ENCODE results near the gene S100A7.

Gene S100A7

DNA sequence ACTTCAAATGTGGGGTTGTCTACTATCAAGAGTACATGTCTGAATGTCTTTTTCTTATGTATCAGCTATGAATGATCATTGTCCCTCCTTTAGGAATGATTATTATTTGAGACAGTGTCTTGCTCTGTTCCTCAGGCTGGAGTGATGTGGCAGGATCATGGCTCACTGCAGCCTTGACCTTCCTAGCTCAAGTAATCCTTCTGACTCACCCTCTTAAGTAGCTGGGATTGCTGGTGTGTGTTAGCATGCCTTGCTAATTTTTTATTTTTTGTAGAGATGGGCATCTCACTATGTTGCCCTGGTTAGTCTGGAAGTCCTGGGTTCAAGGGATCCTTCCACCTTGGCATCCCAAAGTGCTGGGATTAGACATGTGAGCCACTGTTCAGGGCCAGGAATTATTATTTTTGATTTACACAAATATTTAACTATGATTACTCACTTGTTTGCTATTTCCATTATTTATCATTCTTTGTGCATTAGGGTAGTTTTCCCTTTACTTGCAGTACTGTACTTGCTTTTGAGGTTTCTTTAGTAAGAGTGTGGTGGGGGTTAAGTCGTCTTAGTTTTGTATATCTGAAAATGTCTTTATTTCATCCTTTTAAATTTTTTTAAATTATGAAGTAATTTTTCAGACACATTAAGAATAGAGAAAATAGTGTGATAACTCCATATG, 12.8 kb downstream of the S100A7 start:
- TF ChIP-seq L3MBTL2 (conservative IDR thresholded peaks at IDR 0.05) (no peak), FOXA1 (IDR thresholded peaks at IDR 0.05) (no peak), NFRKB (IDR thresholded peaks at IDR 0.05) (no peak), SP1 (IDR thresholded peaks at IDR 0.05) (no peak), ZNF384 (IDR thresholded peaks at IDR 0.05) (no peak), CTBP1 (IDR thresholded peaks at IDR 0.05; ENCODE audit: borderline replicate concordance) (no peak), BHLHE40 (IDR thresholded peaks at IDR 0.05; ENCODE audit: borderline replicate concordance) (no peak)
- TF ChIP-seq, protein P1, sequence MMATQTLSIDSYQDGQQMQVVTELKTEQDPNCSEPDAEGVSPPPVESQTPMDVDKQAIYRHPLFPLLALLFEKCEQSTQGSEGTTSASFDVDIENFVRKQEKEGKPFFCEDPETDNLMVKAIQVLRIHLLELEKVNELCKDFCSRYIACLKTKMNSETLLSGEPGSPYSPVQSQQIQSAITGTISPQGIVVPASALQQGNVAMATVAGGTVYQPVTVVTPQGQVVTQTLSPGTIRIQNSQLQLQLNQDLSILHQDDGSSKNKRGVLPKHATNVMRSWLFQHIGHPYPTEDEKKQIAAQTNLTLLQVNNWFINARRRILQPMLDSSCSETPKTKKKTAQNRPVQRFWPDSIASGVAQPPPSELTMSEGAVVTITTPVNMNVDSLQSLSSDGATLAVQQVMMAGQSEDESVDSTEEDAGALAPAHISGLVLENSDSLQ (IDR thresholded peaks at IDR 0.05): no peak
- DNase-seq (ENCODE audit: extremely low spot score): no peak
- ChIA-PET POLR2A (no interaction called here), CTCF (interaction anchor here (0.6 kb wide), 1 partner anchor 18 kb away, joined by 3 read pairs; no protein-coding TSS in a partner anchor)

DNA sequence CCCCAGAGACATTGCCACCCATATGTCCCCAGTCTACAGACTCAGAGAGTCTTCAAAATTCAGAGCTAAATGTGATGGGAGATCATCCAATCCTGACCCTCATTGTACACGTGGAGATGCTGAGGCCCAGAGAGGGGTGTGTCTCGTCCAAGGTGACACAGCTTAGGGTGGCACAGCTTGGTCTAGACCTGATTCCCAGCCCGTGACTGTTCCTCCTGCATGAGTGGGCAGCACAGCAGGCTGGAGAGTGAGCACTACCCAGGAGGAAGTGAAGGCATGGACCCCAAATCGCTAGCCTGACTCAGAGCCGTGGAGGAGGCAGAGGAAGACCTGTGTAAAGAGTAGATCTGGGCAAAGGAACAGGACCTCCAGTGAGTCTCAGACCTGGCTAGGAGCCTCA, 16.4 kb downstream of the S100A7 start:
- POLR2A ChIA-PET: interaction anchor here (0.8 kb wide), 1 partner anchor 10 kb away, joined by 4 read pairs; no protein-coding TSS in a partner anchor
- DNase-seq (ENCODE audit: extremely low spot score): no peak
- CTCF ChIA-PET: no interaction called here
- TF ChIP-seq L3MBTL2 (conservative IDR thresholded peaks at IDR 0.05) (no peak), HDGF (IDR thresholded peaks at IDR 0.05; ENCODE audit: borderline replicate concordance) (no peak), SP1 (IDR thresholded peaks at IDR 0.05) (no peak), ZNF384 (IDR thresholded peaks at IDR 0.05) (no peak), FOXA1 (IDR thresholded peaks at IDR 0.05) (no peak), BHLHE40 (IDR thresholded peaks at IDR 0.05; ENCODE audit: borderline replicate concordance) (no peak), ARNT (IDR thresholded peaks at IDR 0.05) (no peak), SUZ12 (IDR thresholded peaks at IDR 0.05) (no peak), LEF1 (IDR thresholded peaks at IDR 0.05; ENCODE audit: borderline replicate concordance) (no peak), FOXM1 (IDR thresholded peaks at IDR 0.05; ENCODE audit: borderline replicate concordance) (no peak), NFRKB (IDR thresholded peaks at IDR 0.05) (no peak), TARDBP (IDR thresholded peaks at IDR 0.05) (no peak)
- TF ChIP-seq, protein P1 (IDR thresholded peaks at IDR 0.05): no peak

DNA sequence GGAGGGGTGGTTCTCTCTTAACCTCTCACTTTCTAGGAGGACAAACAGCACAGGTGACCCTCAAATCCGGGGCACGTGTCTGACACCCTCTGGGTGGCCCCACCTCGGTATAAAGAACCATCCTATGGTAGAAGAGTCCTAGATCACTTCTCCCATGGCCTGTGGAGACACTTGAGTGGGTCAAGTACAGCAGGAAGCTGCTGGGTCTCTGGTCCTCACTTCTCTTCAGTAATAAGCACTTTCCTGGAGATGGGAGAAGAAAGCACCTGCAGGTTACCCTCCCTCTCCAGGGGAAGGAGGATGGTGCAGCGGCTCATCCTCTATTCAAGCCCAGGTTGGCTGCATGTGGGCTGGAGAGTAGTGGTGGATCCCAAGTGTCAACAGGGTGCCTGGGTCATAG, 17.0 kb downstream of the S100A7 start:
- DNase-seq (ENCODE audit: extremely low spot score): no peak
- CTCF ChIA-PET: no interaction called here
- POLR2A ChIA-PET: no interaction called here
- no peak for TF ChIP-seq ZNF384 (IDR thresholded peaks at IDR 0.05)
- no peak for TF ChIP-seq CTBP1 (IDR thresholded peaks at IDR 0.05; ENCODE audit: borderline replicate concordance)
- TF ChIP-seq SUZ12 (IDR thresholded peaks at IDR 0.05): no peak
- TF ChIP-seq FOXM1 (IDR thresholded peaks at IDR 0.05; ENCODE audit: borderline replicate concordance): no peak
- TF ChIP-seq ARNT (IDR thresholded peaks at IDR 0.05): no peak

DNA sequence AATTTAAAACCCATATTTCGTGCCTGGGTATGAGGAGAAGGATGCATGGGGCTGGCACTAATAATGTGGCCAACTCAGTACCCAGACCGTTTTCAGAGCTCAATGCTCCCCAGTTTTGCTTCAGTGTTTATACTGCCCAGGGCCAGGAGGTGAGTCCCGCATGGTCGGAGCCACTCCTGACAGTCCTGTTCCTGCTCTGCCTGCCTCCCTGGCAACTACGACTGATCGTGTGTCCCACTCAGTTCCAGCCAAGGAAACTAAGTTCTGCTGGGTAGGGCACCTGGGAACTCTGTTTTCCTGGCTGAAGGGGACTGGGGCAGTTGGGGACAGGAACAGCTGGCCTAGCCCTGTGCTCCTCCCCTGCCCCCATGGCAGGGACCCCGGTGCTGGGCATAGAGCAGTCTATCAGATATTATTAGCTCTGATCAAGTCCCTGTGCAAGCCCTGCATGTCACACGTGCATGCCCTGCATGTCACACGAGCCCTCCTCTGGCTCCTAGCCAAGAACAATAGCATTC, 19.2 kb downstream of the S100A7 start:
- ChIA-PET POLR2A (no interaction called here), CTCF (interaction anchor here (0.8 kb wide), 1 partner anchor 450 kb away, joined by 4 read pairs; no protein-coding TSS in a partner anchor)
- DNase-seq (ENCODE audit: extremely low spot score): no peak
- TF ChIP-seq L3MBTL2 (conservative IDR thresholded peaks at IDR 0.05) (no peak), ELF4 (IDR thresholded peaks at IDR 0.05) (no peak), ARNT (IDR thresholded peaks at IDR 0.05) (no peak), CTBP1 (IDR thresholded peaks at IDR 0.05; ENCODE audit: borderline replicate concordance) (no peak), FOXK2 (IDR thresholded peaks at IDR 0.05) (no peak), HDGF (IDR thresholded peaks at IDR 0.05; ENCODE audit: borderline replicate concordance) (no peak), FOXA1 (IDR thresholded peaks at IDR 0.05) (no peak), SP1 (IDR thresholded peaks at IDR 0.05) (no peak)
- TF ChIP-seq, protein P1 (IDR thresholded peaks at IDR 0.05): no peak

DNA sequence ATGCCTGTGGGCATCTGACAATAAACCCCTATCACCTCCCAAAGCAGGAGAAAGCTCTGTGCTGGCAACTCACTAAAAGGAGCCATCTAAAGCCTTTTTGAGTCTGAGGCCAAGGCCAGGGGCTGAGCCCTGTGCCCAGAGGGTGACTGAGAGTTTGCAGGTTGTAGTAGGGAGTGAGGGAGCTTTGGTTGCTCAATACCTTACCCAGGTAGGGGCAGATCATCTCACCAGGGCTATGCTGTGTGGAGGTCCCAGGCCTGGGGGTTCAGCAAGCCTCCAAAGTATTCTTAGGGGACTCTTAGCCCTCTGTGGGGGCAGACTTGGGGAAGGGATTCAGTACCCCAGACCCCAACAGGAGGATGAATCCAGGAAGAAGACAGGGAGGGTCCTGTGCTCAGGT, 21.2 kb downstream of the S100A7 start:
- no peak for TF ChIP-seq TARDBP (IDR thresholded peaks at IDR 0.05)
- no peak for TF ChIP-seq BHLHE40 (IDR thresholded peaks at IDR 0.05; ENCODE audit: borderline replicate concordance)
- TF ChIP-seq FOXA1 (IDR thresholded peaks at IDR 0.05): no peak
- TF ChIP-seq, protein P1 (IDR thresholded peaks at IDR 0.05): no peak
- no peak for DNase-seq (ENCODE audit: extremely low spot score)
- POLR2A ChIA-PET: no interaction called here
- CTCF ChIA-PET: no interaction called here

DNA sequence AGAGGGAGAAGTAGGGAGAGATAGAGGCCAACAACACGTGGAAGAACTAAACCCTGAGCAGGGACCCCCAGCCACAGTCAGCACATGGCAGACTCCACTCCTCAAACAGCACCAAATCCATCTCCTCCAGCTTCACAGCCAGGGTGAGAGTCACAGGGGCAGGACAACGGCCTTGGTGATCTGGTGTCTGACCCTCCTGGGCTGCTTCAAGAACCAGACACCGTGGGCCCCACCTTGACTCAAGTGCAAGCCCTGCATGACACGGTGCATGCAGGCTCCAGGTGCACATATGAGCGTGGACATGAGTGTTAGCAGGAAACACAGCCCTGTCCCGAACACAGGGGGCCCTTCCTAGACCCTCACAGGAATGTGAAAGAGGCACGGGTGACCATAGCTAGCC, 21.9 kb downstream of the S100A7 start:
- ChIA-PET CTCF (no interaction called here), POLR2A (no interaction called here)
- no peak for DNase-seq (ENCODE audit: extremely low spot score)
- TF ChIP-seq, protein P1 (IDR thresholded peaks at IDR 0.05): no peak

Data from HEK293T (cell line).